Left ventricle myocardium inferior (tissue), 1 donor: ENCODE results near the gene NAB1. TPM values are rescaled to one million over a fixed set of nuclear protein-coding genes. Genes with fewer than 3 reads are reported as not detected.

Experiments
- DNase-seq: peaks from one replicate; pipeline ENCODE4 v3.0.0-alpha.2; 2020
- H3K27ac ChIP-seq: fragments of 200-600 bp; replicated peaks from 2 replicates; pipeline ENCODE4 v1.8.0; 2021
- H3K27me3 ChIP-seq: fragments of 200-600 bp; 2 replicates; pipeline ENCODE4 v1.8.0; 2021; ENCODE audit warnings: low read depth
- H3K36me3 ChIP-seq: fragments of 200-600 bp; 2 replicates; pipeline ENCODE4 v1.8.0; 2021
- H3K4me1 ChIP-seq: fragments of 200-600 bp; 2 replicates; pipeline ENCODE4 v1.8.0; 2021
- H3K4me3 ChIP-seq: fragments of 200-600 bp; 2 replicates; pipeline ENCODE4 v1.8.0; 2021; ENCODE audit warnings: mild to moderate bottlenecking, moderate library complexity
- H3K9me3 ChIP-seq: fragments of 200-600 bp; replicated peaks from 2 replicates; pipeline ENCODE4 v1.8.0; 2021
- intact Hi-C: fragments of 100-400 bp; cut with micrococcal nuclease; formaldehyde crosslinking; loops from one replicate; pipeline ENCODE4 v1.11.0; 2022
- total RNA-seq: library from RNA; stranded (reverse); fragmentation: NEBNext Ultra II Directional; extraction: Animal tissue kit (Norgen Biotek cat#: 25700); gene quantifications from one replicate; pipeline ENCODE4 v1.2.1, GENCODE V29; 2021
- TF ChIP-seq, protein P1 (sequence below): fragments of 200-600 bp; IDR thresholded peaks from 2 replicates; pipeline ENCODE4 v1.8.0; 2021; ENCODE audit warnings: antibody characterized with exemption, mild to moderate bottlenecking, borderline replicate concordance
- donor health status: DM: no; HTN: yes; CAD: no; lungs with severe emphysema.

NAB1 gene
- total RNA-seq, 1 donor from 2014 or later = 30.2 TPM

DNA sequence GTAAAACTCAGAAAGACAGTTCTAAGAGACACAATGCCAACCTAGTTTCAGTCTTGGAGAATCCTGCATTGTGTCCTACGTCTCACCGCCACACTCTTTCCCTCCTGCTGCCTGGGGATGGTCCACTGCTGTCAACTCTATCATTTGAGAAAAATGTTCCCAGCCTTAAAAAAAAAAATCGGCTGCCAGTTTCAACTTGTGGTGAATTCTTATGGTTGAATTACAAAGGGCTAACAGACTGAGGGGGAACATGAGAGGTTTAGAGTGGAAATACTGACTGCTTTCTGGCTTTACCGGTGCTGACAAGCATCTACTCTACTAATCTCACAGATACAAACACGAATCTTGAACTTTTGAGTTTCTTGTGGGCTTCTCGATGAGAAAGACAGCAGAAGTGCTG lies 74.0 kb downstream of the NAB1 start:
- peaks cover 53% of the 10 kb centered on the region for H3K4me1 ChIP-seq
- no peaks in the 10 kb centered on the region for H3K9me3 ChIP-seq
- no peaks in the 10 kb centered on the region for H3K27me3 ChIP-seq
- intact Hi-C loops = no loop called here
- H3K36me3 ChIP-seq = no peaks in the 10 kb centered on the region
- no peak for DNase-seq
- TF ChIP-seq, protein P1, sequence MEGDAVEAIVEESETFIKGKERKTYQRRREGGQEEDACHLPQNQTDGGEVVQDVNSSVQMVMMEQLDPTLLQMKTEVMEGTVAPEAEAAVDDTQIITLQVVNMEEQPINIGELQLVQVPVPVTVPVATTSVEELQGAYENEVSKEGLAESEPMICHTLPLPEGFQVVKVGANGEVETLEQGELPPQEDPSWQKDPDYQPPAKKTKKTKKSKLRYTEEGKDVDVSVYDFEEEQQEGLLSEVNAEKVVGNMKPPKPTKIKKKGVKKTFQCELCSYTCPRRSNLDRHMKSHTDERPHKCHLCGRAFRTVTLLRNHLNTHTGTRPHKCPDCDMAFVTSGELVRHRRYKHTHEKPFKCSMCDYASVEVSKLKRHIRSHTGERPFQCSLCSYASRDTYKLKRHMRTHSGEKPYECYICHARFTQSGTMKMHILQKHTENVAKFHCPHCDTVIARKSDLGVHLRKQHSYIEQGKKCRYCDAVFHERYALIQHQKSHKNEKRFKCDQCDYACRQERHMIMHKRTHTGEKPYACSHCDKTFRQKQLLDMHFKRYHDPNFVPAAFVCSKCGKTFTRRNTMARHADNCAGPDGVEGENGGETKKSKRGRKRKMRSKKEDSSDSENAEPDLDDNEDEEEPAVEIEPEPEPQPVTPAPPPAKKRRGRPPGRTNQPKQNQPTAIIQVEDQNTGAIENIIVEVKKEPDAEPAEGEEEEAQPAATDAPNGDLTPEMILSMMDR = no peak
- H3K4me3 ChIP-seq = no peak overlapping the region
- H3K27ac ChIP-seq = peak overlapping the region; percentile 52

DNA sequence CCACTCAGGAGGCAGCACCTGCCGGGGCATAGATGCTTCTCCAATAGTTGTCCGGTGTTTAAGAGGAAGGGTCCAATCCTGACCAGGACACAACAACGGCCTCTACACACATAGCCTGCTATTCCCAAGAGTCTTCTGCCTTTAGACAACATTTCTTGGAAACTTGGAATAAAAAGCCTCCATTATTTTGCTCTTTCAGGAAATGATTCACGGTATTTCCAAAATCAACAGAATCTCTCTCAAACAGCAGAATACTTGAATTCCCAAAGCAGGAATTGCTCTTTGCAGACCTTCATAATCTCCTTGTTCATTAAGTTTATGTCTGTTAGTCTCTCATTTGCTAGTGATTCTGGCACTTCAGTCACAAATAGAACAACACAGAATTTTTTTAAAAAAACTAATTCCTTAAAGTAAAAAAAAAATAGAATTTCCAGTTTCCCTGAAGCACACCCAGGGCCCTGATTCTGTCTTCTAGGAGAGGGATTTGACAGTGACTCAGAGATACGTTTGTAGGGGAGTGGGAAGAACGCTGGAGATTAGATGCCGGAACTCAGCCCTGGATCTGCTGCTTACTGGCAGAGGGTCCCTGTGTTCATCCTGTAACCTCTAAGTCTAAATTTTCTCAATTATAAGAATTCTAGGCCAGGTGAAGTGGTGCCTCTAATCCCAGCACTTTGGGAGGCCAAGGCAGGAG lies 74.7 kb downstream of the NAB1 start:
- peaks cover 46% of the 10 kb centered on the region for H3K4me1 ChIP-seq
- no peaks in the 10 kb centered on the region for H3K9me3 ChIP-seq
- H3K27me3 ChIP-seq = no peaks in the 10 kb centered on the region
- TF ChIP-seq, protein P1 = no peak
- H3K4me3 ChIP-seq = peak overlapping the region; percentile 20
- peak overlapping the region; percentile 52 for H3K27ac ChIP-seq
- no peaks in the 10 kb centered on the region for H3K36me3 ChIP-seq
- no peak for DNase-seq
- intact Hi-C loops = no loop called here

DNA sequence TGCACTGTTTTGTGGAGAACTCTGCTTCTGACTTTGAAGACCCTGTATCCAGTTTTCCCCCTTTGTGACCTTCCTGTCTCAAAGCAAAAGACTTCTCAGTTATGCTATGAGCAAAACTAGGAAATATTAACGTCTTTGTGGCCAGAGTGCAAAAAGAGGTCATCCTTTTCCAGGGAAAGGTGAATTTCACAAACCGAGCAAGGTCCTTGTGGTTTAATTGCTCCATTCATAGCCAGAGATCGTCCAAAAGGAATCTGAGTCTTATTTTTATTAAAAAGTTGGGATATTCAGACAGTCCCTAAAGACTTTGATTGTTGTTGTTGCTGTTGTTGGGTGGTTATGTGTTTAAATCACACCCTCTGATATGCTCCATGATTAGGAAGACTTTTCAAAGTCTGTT lies 77.4 kb downstream of the NAB1 start:
- intact Hi-C loops = no loop called here
- TF ChIP-seq, protein P1 = no peak
- H3K4me3 ChIP-seq = no peak overlapping the region
- H3K36me3 ChIP-seq = no peaks in the 10 kb centered on the region
- H3K9me3 ChIP-seq = no peaks in the 10 kb centered on the region
- no peak overlapping the region for H3K27ac ChIP-seq
- H3K27me3 ChIP-seq = no peaks in the 10 kb centered on the region
- peaks cover 37% of the 10 kb centered on the region for H3K4me1 ChIP-seq
- DNase-seq = no peak

DNA sequence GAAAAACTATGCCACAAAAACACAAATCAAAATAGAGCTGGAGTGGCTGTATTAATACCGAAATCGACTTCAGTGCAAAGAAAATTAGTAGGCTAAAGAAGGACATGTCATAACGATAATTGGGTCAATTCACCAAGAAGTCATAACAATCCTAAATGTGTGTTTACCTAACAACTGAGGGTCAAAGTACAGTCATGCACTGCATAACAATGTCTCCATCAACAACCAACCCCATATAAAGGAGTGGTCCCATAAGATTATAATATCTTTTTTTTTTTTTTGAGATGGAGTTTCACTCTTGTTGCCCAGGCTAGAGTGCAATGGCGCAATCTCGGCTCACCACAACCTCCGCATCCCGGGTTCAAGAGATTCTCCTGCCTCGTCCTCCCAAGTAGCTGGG lies 87.5 kb downstream of the NAB1 start:
- Histone ChIP-seq H3K4me1 (no peaks in the 10 kb centered on the region), H3K27ac (no peak overlapping the region), H3K27me3 (no peaks in the 10 kb centered on the region), H3K4me3 (no peak overlapping the region), H3K9me3 (peaks cover 7% of the 10 kb centered on the region), H3K36me3 (no peaks in the 10 kb centered on the region)
- intact Hi-C loops = no loop called here
- TF ChIP-seq, protein P1 = no peak
- DNase-seq = no peak

DNA sequence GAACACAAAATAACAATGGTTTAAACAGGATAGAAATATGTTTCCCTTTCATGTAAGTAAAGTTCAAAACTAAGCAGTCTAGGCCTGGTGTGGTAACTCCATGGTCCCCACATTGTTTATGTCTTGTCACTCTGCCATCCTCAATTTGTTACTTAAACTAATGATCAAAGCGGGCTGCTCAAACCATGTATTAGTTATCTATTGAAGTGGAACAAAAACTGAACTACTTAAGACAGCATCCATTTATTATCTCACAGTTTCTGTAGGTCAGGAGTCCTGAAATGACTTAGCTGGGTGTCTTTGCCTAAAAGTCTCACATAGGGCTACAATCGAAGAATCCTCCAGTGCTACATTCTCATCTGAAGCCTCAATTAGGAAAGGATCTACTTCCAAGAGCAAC lies 91.6 kb downstream of the NAB1 start:
- no peak for DNase-seq
- Histone ChIP-seq H3K36me3 (no peaks in the 10 kb centered on the region), H3K4me1 (no peaks in the 10 kb centered on the region), H3K27me3 (no peaks in the 10 kb centered on the region), H3K27ac (no peak overlapping the region), H3K9me3 (peaks cover 13% of the 10 kb centered on the region), H3K4me3 (no peak overlapping the region)
- TF ChIP-seq, protein P1 = no peak
- intact Hi-C loops = no loop called here

Other genes starting within 250 kb of the NAB1 start
- gene MFSD6, start 240.7 kb upstream of the NAB1 start, total RNA-seq = 21.4 TPM
- 1.5 TPM for gene NEMP2, start 114.4 kb upstream of the NAB1 start, total RNA-seq
- 48.4 TPM for gene GLS, start 231.7 kb downstream of the NAB1 start, total RNA-seq